ENCODE measurements around the gene SPINK7.

GRCh38 chr5:148312153-148312552, at the start of gene SPINK7:
- no peak for TF ChIP-seq POLR2A (IDR thresholded peaks at IDR 0.05; ENCODE audit: low read length)
- TF ChIP-seq GATA1 (IDR thresholded peaks at IDR 0.05; ENCODE audit: low read depth, low read length): no peak
